Measurements from ENCODE around the gene OR2L2. TPM values are rescaled to one million over a fixed set of nuclear protein-coding genes. Genes with fewer than 3 reads are reported as not detected.
"Not testable (repeated sequence)": the region's sequence is repeated elsewhere in the genome, so short reads cannot be mapped to it uniquely, and the experiment has no call there.

The OR2L2 gene
- total RNA-seq, 2 donors from 2014 or later: 0.11 TPM

GRCh38 chr1:248083864-248084263 lies 54.0 kb downstream of the OR2L2 start:
- H3K36me3 Mint-ChIP-seq (ENCODE audit: low read depth); H3K4me3 Mint-ChIP-seq; H3K4me1 Mint-ChIP-seq; ATAC-seq (replicated peaks); H3K9me3 Mint-ChIP-seq; H3K27me3 Mint-ChIP-seq; H3K27ac Mint-ChIP-seq: not testable (repeated sequence)

Other genes starting within 250 kb of the OR2L2 start
- not detected for gene OR14A16, start 206.0 kb upstream of the OR2L2 start, total RNA-seq
- gene OR11L1, start 188.2 kb upstream of the OR2L2 start, total RNA-seq: not detected
- under 1 TPM; 0.13 to 0.19 TPM for gene TRIM58, start 172.9 kb upstream of the OR2L2 start, total RNA-seq
- not detected for gene OR2W3, start 134.5 kb upstream of the OR2L2 start, total RNA-seq
- gene OR2T8, start 109.8 kb upstream of the OR2L2 start, total RNA-seq: not detected
- gene OR2AJ1, start 105.2 kb upstream of the OR2L2 start, total RNA-seq: not detected
- not detected for gene OR2L8, start 81.2 kb upstream of the OR2L2 start, total RNA-seq
- gene OR2AK2, start 64.8 kb upstream of the OR2L2 start, total RNA-seq: under 1 TPM in 1 of 2 donors, not detected in 1; 0.26 TPM
- under 1 TPM in 1 of 2 donors, not detected in 1; 0.09 TPM for gene OR2L5, start 16.4 kb upstream of the OR2L2 start, total RNA-seq
- not detected for gene OR2L3, start 16.8 kb downstream of the OR2L2 start, total RNA-seq
- gene OR2L13, start 65.1 kb downstream of the OR2L2 start, total RNA-seq: not detected
- gene OR2M5, start 115.1 kb downstream of the OR2L2 start, total RNA-seq: not detected
- gene OR2M2, start 144.8 kb downstream of the OR2L2 start, total RNA-seq: not detected
- gene OR2M3, start 167.2 kb downstream of the OR2L2 start, total RNA-seq: not detected
- not detected for gene OR2M4, start 201.3 kb downstream of the OR2L2 start, total RNA-seq
- gene OR2T33, start 247.9 kb downstream of the OR2L2 start, total RNA-seq: not detected

All from activated T-helper 17 cell treated with anti-CD3 and anti-CD28 coated beads, Interleukin-2, amount 50 U/mL, for 72 hours (primary cell).